ENCODE results near the gene HNF4A.

Gene HNF4A

DNA sequence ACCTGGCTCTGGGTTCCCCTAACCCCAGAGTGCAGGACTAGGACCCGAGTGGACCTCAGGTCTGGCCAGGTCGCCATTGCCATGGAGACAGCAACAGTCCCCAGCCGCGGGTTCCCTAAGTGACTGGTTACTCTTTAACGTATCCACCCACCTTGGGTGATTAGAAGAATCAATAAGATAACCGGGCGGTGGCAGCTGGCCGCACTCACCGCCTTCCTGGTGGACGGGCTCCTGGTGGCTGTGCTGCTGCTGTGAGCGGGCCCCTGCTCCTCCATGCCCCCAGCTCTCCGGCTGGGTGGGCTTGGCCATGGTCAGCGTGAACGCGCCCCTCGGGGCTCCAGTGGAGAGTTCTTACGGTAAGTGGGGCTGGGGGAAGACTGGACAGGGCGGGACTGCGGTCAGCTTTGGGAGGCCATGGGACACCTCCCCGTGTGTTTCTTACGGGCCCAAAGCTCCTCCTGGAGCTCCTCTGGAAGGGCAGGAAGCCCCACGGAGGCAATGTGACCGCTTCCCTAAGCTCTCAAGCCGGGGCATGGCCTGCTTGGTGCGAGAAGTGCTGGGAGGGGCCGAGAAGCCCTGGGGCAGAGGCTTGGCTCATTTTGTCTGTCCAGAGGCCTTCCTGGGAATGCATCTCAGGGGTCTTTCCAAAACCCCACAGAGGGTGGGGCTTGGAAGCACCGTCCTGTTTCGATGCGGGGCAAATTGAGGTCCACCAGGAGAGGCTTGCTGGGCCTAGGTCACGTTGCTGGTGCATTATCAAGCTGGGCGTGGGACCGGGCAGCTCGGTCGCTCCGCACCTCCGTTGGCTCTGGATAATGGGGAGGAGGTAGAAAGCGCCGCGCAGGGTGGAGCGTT, at the start of gene HNF4A:
TSS of gene HNF4A (plus strand) at position 202 of the 855 bp plus-strand sequence. CDS start at position 308, 106 bp downstream.
- no peak for DNase-seq (ENCODE audit: low read depth)
- no peak within 1 kb of the TSS for H3K4me3 ChIP-seq (ENCODE audit: low read depth, low read length)
- TF ChIP-seq, protein P1, sequence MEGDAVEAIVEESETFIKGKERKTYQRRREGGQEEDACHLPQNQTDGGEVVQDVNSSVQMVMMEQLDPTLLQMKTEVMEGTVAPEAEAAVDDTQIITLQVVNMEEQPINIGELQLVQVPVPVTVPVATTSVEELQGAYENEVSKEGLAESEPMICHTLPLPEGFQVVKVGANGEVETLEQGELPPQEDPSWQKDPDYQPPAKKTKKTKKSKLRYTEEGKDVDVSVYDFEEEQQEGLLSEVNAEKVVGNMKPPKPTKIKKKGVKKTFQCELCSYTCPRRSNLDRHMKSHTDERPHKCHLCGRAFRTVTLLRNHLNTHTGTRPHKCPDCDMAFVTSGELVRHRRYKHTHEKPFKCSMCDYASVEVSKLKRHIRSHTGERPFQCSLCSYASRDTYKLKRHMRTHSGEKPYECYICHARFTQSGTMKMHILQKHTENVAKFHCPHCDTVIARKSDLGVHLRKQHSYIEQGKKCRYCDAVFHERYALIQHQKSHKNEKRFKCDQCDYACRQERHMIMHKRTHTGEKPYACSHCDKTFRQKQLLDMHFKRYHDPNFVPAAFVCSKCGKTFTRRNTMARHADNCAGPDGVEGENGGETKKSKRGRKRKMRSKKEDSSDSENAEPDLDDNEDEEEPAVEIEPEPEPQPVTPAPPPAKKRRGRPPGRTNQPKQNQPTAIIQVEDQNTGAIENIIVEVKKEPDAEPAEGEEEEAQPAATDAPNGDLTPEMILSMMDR (conservative IDR thresholded peaks at IDR 0.05; ENCODE audit: low read depth, low read length) = no peak

DNA sequence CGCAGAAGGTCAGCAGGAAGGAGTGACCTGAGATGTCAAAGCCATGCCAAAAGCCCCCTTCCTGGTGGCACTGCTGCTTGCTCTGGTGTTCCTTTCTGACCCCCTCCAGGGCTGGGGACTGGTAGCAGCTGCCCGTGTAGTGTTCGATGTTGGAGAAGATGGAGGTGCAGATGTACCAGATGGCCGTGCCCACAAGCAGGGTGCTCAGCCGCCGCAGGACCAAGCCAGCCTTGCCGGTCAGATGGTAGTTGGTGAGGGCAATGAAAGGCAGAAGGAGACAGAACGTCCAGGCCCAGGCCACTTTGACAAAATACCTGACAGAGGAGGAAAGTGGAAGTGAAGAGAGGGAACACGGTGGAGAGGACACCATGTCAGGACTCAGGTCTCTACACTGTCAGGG, 48.6 kb upstream of the HNF4A start:
- TF ChIP-seq, protein P1 (conservative IDR thresholded peaks at IDR 0.05; ENCODE audit: low read depth, low read length) = no peak

DNA sequence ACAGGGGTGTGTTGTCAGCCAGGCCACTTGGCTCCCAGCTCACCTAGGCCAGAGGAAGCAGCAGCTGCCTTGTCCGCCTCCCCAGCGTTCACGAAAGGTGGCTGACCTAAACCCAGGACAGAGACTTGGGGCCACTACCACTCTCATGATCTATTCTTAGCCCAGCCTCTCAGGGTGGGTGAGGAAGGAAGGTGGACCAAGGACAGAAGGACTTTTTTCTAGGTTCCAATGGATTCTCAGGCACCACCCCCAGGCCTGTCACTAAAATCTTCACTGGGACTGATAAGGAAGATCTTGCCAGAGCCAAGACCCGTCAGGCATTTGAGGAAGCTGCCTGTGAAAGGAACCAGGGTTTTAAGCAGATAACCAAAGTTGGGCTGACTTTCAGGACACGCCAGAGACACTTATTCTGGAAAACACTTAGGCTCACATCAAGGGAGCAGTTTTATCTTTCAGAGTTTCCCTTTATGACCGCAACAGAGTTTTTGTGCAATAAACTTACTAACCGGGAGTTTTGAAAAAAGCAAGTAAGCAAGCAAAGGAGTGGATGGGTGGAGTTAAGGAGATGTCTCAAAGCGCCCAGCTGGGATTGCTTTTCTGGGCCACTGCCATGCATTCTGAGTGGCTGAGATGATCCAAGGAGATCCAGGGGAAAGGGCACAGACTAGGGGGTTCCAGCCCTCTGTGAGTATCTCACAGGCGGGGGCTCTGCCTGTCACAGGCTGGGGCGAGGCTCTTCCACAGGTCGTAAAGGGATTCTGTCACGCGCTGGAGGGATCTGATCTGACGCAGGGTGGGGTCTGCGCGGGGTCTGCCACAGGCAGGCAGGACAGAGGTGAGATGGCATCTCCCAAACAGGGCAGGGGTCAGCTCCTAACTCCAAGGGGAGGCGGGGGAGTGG, 45.5 kb upstream of the HNF4A start:
- H3K4me3 ChIP-seq (ENCODE audit: low read depth, low read length) = peak overlapping the region; percentile 85
- TF ChIP-seq, protein P1 (conservative IDR thresholded peaks at IDR 0.05; ENCODE audit: low read depth, low read length) = no peak
- peak; percentile 85 for DNase-seq (ENCODE audit: low read depth)

More for the DNA sequence above, 48.6 kb upstream of the HNF4A start:
- no peak overlapping the region for H3K4me3 ChIP-seq (ENCODE audit: low read depth, low read length)
- no peak for DNase-seq (ENCODE audit: low read depth)

DNA sequence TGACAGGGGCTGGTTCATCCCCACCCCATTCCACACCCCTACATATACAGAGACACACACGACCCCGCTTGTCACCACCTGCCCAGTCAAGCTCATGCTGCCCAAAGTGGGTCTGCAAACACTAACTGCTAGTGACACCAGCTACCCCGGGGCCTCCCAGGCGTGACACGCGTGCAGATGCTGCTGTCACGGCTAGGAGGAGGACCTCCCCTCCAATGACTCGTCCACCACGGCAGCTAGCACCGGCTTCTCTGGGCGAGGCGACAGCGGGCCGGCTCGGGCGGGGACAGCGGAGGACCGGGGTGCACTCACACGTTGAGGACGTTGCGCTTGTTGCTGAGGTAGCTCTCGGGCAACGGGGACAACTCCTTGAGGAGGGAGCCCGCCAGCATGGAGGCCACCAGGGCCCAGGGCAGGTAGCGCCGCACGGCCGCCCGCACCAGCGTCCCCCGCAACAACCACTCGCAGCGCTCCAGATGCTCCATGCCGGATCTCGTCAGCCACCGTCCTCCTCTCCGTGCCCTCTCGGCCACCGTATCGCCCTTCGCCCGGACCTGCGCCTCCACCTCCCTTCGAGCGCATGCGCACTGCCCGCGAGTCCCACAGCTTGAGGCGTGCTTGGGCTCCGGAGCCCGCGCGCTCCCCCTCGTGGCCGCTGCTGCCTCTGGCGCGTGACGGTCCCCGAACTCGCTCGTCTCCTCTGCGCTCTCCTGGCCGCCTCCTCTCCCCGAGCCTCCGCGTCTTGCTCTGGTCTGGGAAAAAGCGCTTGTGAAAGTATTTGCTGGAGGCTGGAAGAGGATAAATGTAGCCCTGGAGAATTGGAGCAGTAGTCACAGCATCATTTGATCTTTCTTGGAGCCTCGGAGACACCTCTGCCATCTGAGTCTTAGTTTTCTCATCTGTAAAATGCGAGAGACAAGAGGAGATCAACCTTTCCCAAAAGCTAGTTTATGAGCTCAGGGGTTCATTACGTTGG, 44.5 kb upstream of the HNF4A start, which contains the start of gene FITM2:
TSS of gene FITM2 (minus strand) at position 539 of the 976 bp plus-strand sequence. CDS start at position 485, 54 bp downstream.
- TF ChIP-seq, protein P1 (conservative IDR thresholded peaks at IDR 0.05; ENCODE audit: low read depth, low read length) = peak; percentile 84
- H3K4me3 ChIP-seq (ENCODE audit: low read depth, low read length) = peak within 1 kb of the TSS; percentile 85
- DNase-seq (ENCODE audit: low read depth) = peak; percentile 98

DNA sequence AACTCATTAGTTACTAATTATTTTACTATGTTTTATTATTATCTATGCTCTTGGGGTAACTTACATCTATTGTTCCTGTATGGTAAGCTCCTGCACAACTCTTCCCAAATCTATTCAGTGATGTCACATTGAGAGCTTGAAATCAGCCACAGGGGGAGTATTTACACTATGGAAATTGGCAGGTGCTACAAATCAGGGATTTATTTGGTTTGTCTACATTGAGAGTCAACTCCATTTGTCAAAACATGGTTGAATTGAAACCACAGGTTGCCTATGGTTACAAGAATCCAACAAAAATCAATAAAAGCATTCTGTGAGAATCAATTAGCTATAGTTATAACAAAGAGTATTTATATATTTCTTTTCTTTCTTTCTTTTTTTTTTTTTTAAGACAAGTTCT, 40.6 kb upstream of the HNF4A start:
- DNase-seq (ENCODE audit: low read depth) = no peak
- TF ChIP-seq, protein P1 (conservative IDR thresholded peaks at IDR 0.05; ENCODE audit: low read depth, low read length) = no peak
- no peak overlapping the region for H3K4me3 ChIP-seq (ENCODE audit: low read depth, low read length)

DNA sequence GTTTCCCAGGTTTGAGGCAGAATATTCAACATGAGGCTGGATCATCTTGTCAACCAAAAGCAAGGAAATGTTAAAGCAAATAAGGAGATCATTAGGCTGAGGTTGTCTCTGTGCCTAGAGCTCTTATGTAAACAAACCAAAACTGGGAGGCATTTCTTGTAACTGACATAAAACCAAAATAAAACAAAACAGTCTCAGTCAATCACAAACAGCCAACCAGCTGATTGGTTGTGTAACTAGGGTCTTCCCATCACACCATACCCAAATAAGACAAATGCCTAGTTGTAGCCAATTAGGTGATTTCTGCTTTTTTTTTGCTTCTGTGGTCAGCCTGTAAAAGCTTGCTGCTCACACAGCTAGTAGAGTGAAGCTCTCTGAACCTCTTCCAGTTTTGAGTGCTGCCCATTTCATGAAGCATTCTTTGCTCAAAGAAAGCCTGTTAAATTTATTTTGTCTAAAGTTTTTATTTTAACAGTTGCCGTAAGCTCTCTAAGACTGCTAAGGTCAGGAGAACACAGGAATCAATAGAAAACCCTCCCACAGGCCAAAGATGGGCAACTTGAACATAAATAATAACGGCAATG, 35.6 kb upstream of the HNF4A start:
- TF ChIP-seq, protein P1 (conservative IDR thresholded peaks at IDR 0.05; ENCODE audit: low read depth, low read length) = no peak
- no peak overlapping the region for H3K4me3 ChIP-seq (ENCODE audit: low read depth, low read length)
- DNase-seq (ENCODE audit: low read depth) = no peak
